Activated CD4-positive, alpha-beta T cell treated with anti-CD3 and anti-CD28 coated beads, Interleukin-2, amount 50 U/mL, for 24 hours (primary cell): ENCODE data around the gene SERPINE1.

Experiments
- DNase-seq, 2 donors: peaks; one replicate each; pipeline ENCODE4 v3.0.0-alpha.2; 2020; ENCODE audit warnings: low read depth in 1 of 2, low spot score in 1 of 2

SERPINE1 gene

GRCh38 chr7:101167645-101168411 lies 40.9 kb downstream of the SERPINE1 start:
- DNase-seq, result no peak

DNA sequence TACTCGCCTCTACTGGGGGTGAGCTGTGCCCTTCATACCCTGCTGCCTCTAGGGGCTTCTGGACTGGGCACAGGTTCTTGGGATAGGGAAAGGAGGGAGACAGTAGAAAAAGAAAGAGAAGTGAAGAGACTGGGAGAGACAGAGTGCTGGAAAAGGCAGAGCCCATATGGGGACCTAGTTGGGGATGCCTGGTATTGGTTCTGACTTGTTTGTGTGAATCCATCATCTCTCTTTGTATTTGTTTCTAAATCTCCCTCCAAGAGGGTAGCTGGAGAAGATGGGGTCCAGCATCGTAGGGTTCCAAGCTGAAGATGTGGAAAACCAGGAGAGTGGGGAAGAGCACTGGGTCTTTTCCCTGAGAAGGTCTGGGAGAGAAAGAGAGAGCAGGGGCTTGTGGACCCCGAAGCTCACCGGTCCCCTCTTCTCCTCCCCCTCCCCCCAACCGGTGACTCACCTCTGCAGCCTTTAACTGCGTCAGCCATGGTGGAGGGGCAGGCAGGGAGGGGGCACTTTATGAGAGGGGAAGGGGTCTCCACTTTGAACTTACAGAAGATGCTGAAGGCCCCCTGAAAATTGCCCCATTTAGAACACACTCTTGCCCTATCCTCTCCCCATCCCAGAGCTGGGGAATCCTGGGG lies 41.6 kb downstream of the SERPINE1 start:
- DNase-seq, result no peak

DNA sequence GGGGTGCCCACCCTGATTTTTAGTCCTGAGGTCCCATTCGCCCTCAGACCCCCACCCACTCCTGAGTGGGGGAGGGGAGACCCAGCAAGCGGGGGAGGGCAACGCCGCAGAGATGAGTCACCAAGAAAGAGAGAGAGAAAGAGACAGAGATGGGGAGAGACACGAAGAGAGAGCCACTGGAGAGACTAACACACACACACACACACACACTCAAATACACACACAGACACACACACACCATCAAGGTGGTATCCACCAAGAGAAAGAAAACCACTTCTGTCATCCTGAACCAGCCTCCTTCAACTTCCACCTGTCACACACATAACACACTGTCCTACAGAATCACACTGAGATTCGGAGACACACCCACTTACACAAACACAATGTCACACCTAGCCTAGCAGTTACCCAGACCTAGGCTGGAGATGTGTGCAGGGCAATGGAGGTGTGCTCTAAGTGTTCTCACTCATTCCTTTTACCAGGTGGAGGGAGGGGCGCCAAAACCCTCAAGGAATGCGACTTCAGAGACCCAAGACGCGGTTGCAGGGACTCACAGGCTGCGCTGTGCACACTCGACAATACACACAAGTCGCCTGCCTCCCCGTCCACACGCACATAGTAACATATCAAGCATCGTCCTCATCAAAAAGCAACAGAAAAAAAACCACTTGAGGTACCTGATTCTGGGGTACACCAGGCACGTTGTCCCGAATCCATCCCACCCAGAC lies 42.4 kb downstream of the SERPINE1 start:
- DNase-seq, result no peak

GRCh38 chr7:101169838-101170551 lies 43.1 kb downstream of the SERPINE1 start:
- DNase-seq, result peak; percentile 61 to 67

- no peak for DNase-seq
These were observed 43.9 kb downstream of the SERPINE1 start for GRCh38 chr7:101170617-101171441.

DNA sequence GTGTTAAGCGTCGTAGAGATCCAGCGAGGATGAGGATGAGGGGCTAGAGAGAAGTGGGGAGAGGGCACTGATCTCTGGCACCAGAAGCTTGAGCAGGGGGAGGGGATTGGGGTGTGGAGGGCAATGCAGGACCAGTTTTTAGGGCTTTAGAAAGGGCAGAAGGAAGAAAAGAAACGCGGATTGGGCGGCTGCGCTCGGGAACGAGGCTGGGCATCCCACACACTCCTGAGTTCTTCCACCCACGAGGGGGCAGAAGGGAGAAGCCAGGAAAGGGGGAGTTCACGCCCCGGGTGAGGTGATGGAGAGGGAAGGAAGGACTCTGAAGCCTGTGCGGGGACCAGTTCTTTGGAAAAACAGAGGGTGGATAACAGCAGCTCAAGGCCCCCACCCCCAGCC lies 44.5 kb downstream of the SERPINE1 start:
- DNase-seq, result no peak

GRCh38 chr7:101172005-101172853 lies 45.3 kb downstream of the SERPINE1 start:
- no peak for DNase-seq

- no peak for DNase-seq
These were observed 46.2 kb downstream of the SERPINE1 start for GRCh38 chr7:101172854-101173751.

- peak in 1 of 2 donors; percentile 42 for DNase-seq
These were observed 46.9 kb downstream of the SERPINE1 start for GRCh38 chr7:101173752-101174244.

DNA sequence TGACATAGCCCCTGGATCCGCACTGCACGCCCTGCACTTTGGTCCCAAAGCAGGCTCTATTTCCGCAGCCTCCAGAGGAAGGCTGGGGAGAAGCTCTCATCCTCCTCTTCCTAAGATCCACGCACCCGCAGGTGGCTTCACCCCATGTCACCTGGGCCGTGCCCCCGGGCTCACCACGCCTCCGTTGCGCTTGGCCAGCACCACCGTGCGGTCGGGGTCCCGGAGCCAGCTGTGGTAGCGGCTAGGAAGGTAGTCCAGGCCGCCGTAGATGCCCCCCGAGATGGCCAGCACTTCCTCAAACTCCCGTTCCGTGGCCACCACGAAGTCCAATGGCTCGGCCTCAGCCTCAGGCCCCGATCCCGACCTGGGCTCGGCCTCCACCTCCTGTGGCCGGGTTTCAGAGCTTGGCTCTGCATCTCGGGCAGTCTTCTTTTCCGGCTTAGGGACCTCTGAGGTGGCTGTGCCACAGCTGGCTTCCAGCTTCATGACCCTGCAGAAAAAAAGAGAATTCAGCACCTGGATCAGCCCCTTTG lies 47.5 kb downstream of the SERPINE1 start:
- DNase-seq, result no peak

DNA sequence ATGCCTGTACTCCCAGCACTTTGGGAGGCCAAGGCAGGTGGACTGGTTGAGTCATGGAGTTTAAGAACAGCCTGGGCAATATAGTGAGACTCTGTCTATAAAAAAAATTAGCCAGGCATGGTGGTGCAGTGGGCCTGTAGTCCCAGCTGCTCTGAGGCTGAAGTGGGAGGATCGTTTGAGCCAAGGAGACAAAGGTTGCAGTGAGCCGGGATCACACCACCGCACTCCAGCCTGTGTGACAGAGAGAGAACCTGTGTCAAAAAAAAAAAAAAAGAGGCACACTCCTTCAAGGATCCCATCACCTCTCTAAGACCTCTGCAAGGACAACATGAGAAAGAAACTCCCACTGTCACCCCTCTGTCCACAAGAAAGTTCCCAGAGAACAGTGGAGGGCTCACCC lies 48.8 kb downstream of the SERPINE1 start:
- no peak for DNase-seq

- no peak for DNase-seq
These were observed 50.7 kb downstream of the SERPINE1 start for GRCh38 chr7:101177644-101178043.

DNA sequence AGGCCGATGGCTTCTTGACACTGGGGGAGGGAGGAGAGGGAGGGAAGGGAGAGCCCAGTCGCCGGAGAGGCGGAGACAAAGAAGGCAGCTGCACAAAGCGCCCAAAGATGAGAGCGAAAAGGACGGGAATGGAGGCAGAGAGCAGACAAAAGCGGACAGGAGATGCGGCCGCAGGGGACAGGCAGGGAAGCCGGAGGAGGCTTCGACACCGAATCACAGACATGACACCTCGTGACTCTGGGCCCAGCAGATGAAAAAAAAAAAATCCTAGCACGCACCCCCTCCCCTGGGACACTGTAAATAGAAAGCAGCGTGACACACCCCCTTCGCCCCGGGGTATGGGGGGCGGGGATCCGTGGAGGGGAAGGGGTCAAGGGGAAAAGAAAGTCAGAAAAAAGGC lies 52.2 kb downstream of the SERPINE1 start:
- no peak for DNase-seq

GRCh38 chr7:101179713-101180112 lies 52.8 kb downstream of the SERPINE1 start:
- no peak for DNase-seq

GRCh38 chr7:101180130-101180755 lies 53.3 kb downstream of the SERPINE1 start, which contains the start of gene NAT16:
TSS of gene NAT16 (minus strand) at chr7:101180293. CDS start at chr7:101174807, 5,486 bp downstream.
- DNase-seq, result no peak

DNA sequence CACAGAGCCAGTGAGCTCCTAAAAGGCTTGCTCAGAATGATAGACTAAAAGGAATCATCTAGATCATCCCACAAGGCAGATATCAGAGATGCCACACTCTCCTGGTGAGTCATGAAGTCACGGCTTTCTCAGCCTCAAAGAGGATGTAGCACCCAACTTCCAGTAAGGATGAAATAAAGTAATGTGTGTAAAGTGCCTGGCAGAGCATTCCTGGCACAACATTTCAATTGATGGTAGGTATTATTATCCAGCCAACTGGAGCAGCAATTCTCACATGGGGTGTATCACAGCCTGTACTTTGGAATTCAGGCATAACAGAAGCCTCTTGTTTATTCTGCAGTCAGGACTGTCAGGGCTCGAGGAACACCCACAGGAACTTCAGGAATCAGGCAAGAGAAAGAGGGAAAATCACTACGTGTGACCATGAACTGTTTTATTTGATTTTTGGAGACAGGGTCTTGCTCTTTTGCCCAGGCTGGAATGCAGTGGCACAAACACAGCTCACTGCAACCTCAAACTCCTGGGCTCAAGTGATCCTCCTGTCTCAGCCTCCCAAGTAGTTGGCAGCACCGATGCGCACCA lies 58.4 kb downstream of the SERPINE1 start:
- no peak for DNase-seq

DNA sequence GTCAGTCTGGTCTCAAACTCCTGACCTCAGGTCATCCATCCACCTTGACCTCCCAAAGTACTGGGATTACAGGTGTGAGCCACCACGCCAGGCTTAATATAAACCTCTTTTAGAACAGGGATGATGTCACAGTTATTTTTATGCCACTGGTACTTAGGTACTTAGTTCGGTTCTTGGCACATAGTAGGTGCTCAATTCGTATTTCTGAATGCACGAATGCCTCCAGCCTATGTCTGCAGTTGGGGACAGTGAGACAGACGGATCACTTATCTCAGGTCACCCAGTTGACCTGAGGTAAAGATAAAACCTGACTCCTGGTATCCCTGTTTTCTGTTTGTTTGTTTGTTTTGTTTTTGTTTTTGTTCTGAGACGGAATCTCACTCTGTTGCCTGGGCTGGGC lies 59.3 kb downstream of the SERPINE1 start:
- no peak for DNase-seq
